Measurements from ENCODE around the gene ZNF223. TPM values are rescaled to one million over a fixed set of nuclear protein-coding genes. Genes with fewer than 3 reads are reported as not detected.

Gene ZNF223
- total RNA-seq, 1 experiment from 2014 or later = 4.8 TPM

- Histone ChIP-seq H3K14ac (ENCODE audit: insufficient read depth, low read length) (no peak overlapping the region), H2AK5ac (ENCODE audit: insufficient read length, low read length) (no peak overlapping the region), H3K23ac (ENCODE audit: insufficient read length, low read depth, low read length) (no peak overlapping the region), H2BK15ac (ENCODE audit: low read depth, low read length) (no peak overlapping the region), H2BK12ac (ENCODE audit: insufficient read length, low read depth, low read length) (no peak overlapping the region), H2AFZ (ENCODE audit: low read length) (no peak overlapping the region), H3T11ph (ENCODE audit: low read length) (no peak overlapping the region), H3K27ac (ENCODE audit: insufficient read length, low read depth, low read length) (no peak overlapping the region), H2BK20ac (ENCODE audit: low read depth, low read length, poor library complexity, severe bottlenecking) (no peak overlapping the region), H3K56ac (ENCODE audit: insufficient read length, low read depth, low read length) (no peak overlapping the region), H3K23me2 (ENCODE audit: insufficient read length, low read depth, low read length, poor library complexity, severe bottlenecking) (peaks cover 4% of the 10 kb centered on the region), H2BK120ac (ENCODE audit: low read depth, low read length, poor library complexity, severe bottlenecking) (no peak overlapping the region), H4K8ac (replicated peaks; ENCODE audit: insufficient read length, low read depth, low read length) (no peak overlapping the region), H3K4me1 (ENCODE audit: insufficient read depth, low read length) (no peaks in the 10 kb centered on the region; the same call in 1 of the 2 replicates), H4K91ac (ENCODE audit: insufficient read length, low read depth, low read length) (no peak overlapping the region), H3K9ac (ENCODE audit: extremely low read depth, insufficient read length, low read length) (no peak overlapping the region), H3K4me2 (ENCODE audit: insufficient read depth, insufficient read length, low read length) (no peak overlapping the region), H3K79me2 (ENCODE audit: insufficient read depth, low read length) (no peaks in the 10 kb centered on the region; the same call in 1 of the 2 replicates), H3K79me1 (ENCODE audit: insufficient read depth, low read depth, low read length, poor library complexity, severe bottlenecking) (no peaks in the 10 kb centered on the region), H3K18ac (ENCODE audit: insufficient read length, low read depth, low read length) (no peak overlapping the region), H3K27me3 (ENCODE audit: insufficient read depth, low read length) (no peaks in the 10 kb centered on the region), H3K4ac (ENCODE audit: low read depth, low read length) (no peak overlapping the region), H2BK5ac (ENCODE audit: insufficient read length, low read length) (no peak overlapping the region), H3K9me3 (ENCODE audit: control insufficient read depth, low read depth, low read length) (peaks cover 36% of the 10 kb centered on the region), H4K20me1 (ENCODE audit: control insufficient read depth, insufficient read depth, insufficient read length) (no peaks in the 10 kb centered on the region), H4K5ac (ENCODE audit: insufficient read length, low read depth, low read length) (no peak overlapping the region)
- peaks cover 4 to 7% of the 10 kb centered on the region in 2 experiments for H3K4me1 Mint-ChIP-seq
- H3K27me3 Mint-ChIP-seq (ENCODE audit: low read depth) = no peaks in the 10 kb centered on the region; the same call in none of the 2 replicates
- H3K27ac Mint-ChIP-seq = no peak overlapping the region
- peaks cover 35 to 63% of the 10 kb centered on the region in 2 experiments for H3K9me3 Mint-ChIP-seq
- TF ChIP-seq, protein P1, sequence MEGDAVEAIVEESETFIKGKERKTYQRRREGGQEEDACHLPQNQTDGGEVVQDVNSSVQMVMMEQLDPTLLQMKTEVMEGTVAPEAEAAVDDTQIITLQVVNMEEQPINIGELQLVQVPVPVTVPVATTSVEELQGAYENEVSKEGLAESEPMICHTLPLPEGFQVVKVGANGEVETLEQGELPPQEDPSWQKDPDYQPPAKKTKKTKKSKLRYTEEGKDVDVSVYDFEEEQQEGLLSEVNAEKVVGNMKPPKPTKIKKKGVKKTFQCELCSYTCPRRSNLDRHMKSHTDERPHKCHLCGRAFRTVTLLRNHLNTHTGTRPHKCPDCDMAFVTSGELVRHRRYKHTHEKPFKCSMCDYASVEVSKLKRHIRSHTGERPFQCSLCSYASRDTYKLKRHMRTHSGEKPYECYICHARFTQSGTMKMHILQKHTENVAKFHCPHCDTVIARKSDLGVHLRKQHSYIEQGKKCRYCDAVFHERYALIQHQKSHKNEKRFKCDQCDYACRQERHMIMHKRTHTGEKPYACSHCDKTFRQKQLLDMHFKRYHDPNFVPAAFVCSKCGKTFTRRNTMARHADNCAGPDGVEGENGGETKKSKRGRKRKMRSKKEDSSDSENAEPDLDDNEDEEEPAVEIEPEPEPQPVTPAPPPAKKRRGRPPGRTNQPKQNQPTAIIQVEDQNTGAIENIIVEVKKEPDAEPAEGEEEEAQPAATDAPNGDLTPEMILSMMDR (conservative IDR thresholded peaks at IDR 0.05) = no peak
- WGBS (ENCODE audit: extremely low coverage, insufficient read length, low lambda C conversion rate) = no CpG with 5 or more reads among the region's 6 CpGs
- no peak for DNase-seq
- peaks cover 54 to 61% (median 59%) of the 10 kb centered on the region in 3 experiments for H3K36me3 Mint-ChIP-seq (ENCODE audit: insufficient read depth in 1 of 3, low read depth in 3 of 3)
- H3K4me3 Mint-ChIP-seq = no peak overlapping the region
Measured at GRCh38 chr19:44007473-44007872, 44.4 kb upstream of the ZNF223 start.

Data from H9 (cell line).